ENCODE data around the gene CCDC77.
"Not testable (repeated sequence)": the region's sequence is repeated elsewhere in the genome, so short reads cannot be mapped to it uniquely, and the experiment has no call there.

DNA sequence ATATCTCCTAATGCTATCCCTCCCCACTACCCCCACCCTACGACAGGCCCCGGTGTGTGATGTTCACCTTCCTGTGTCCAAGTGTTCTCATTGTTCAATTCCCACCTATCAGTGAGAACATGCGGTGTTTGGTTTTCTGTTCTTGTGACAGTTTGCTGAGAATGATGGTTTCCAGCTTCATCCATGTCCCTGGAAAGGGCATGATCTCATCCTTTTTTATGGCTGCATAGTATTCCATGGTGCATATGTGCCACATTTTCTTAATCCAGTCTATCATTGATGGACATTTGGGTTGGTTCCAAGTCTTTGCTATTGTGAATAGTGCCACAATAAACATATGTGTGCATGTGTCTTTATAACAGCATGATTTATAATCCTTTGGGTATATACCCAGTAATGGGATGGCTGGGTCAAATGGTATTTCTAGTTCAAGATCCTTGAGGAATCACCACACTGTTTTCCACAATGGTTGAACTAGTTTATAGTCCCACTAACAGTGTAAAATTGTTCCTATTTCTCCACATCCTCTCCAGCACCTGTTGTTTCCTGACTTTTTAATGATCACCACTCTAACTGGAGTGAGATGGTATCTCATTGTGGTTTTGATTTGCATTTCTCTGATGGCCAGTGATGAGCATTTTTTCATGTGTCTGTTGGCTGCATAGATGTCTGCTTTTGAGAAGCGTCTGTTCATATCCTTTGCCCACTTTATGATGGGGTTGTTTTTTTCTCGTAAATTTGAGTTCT is 30.5 kb upstream of the CCDC77 start:
- not testable (repeated sequence) for TF ChIP-seq POLR2A (IDR thresholded peaks at IDR 0.05)
- TF ChIP-seq, protein P1, sequence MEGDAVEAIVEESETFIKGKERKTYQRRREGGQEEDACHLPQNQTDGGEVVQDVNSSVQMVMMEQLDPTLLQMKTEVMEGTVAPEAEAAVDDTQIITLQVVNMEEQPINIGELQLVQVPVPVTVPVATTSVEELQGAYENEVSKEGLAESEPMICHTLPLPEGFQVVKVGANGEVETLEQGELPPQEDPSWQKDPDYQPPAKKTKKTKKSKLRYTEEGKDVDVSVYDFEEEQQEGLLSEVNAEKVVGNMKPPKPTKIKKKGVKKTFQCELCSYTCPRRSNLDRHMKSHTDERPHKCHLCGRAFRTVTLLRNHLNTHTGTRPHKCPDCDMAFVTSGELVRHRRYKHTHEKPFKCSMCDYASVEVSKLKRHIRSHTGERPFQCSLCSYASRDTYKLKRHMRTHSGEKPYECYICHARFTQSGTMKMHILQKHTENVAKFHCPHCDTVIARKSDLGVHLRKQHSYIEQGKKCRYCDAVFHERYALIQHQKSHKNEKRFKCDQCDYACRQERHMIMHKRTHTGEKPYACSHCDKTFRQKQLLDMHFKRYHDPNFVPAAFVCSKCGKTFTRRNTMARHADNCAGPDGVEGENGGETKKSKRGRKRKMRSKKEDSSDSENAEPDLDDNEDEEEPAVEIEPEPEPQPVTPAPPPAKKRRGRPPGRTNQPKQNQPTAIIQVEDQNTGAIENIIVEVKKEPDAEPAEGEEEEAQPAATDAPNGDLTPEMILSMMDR (IDR thresholded peaks at IDR 0.05): not testable (repeated sequence)

Data from Peyer's patch (tissue), 4 donors.